Adrenal gland (tissue), 12 donors: ENCODE data around the gene NUDT3. TPM values are rescaled to one million over a fixed set of nuclear protein-coding genes. Genes with fewer than 3 reads are reported as not detected.
"Not testable (repeated sequence)": the region's sequence is repeated elsewhere in the genome, so short reads cannot be mapped to it uniquely, and the experiment has no call there.

Experiments
- DNase-seq, 7 donors: peaks; one replicate each; pipeline ENCODE4 v3.0.0-alpha.2; 2019 to 2020
- H3K27ac ChIP-seq, 5 donors: fragments of 200-600 bp; sonication (generic) in 4 of 5; 1 replicate in 3 of 5; 2 replicates in 2 of 5; pipeline versions ENCODE4 v1.5.1 to v1.8.0; 2016 to 2020; ENCODE audit warnings: mild to moderate bottlenecking in 1 of 5
- H3K27me3 ChIP-seq: fragments of 200-600 bp; 2 replicates; pipeline ENCODE4 v1.8.0; 2021
- H3K36me3 ChIP-seq, 2 donors: fragments of 200-600 bp; replicated peaks in 1 of 2; 1 replicate in 1 of 2; 2 replicates in 1 of 2; pipeline versions ENCODE4 v1.5.1 to v1.8.0; 2018 to 2022
- H3K4me1 ChIP-seq, 2 donors: fragments of 200-600 bp; replicated peaks in 1 of 2; 1 replicate in 1 of 2; 2 replicates in 1 of 2; pipeline versions ENCODE4 v1.5.1 to v1.8.0; 2018 to 2021
- H3K4me3 ChIP-seq, 4 donors: fragments of 200-600 bp; sonication (generic) in 3 of 4; one replicate each; pipeline ENCODE4 v1.5.1; 2016 to 2018
- H3K9me3 ChIP-seq, 3 donors: fragments of 200-600 bp; sonication (generic) in 1 of 3; replicated peaks in 1 of 3; 1 replicate in 2 of 3; 2 replicates in 1 of 3; pipeline versions ENCODE4 v1.5.1 to v1.8.0; 2016 to 2021
- POLR2A ChIP-seq, 2 donors: fragments of 450-650 bp; IDR thresholded peaks; one replicate each; pipeline ENCODE4 v1.6.1; 2017; ENCODE audit warnings: antibody characterized with exemption in 2 of 2, mild to moderate bottlenecking in 2 of 2, moderate library complexity in 1 of 2
- WGBS, 4 donors: extraction: QIAGEN DNeasy Blood & Tissue Kit in 2 of 4; methylation state at CpG; one replicate each; pipeline versions ENCODE4 v1.1.5 to v1.1.7; 2013 to 2017; 5-methylcytosine and 5-hydroxymethylcytosine counted together
- intact Hi-C, 2 donors: fragments of 100-400 bp; cut with DNase I; formaldehyde crosslinking; loops; one replicate each; pipeline versions ENCODE4 v1.14.1 to v1.15.0; 2022 to 2023
- polyA plus RNA-seq, 3 donors: library from polyadenylated mRNA; stranded (reverse); fragments of 200-250 nt in 2 of 3; fragments of 350-450 nt in 1 of 3; fragmentation: Illumina TruSeq in 1 of 3; extraction: RNeasy Lipid Tissue Mini Kit (QIAGEN cat#74804) in 1 of 3; gene quantifications; one replicate each; pipeline ENCODE4 v1.2.3, GENCODE V29; 2013 to 2014
- total RNA-seq, 9 donors: library from RNA; depleted of rRNA in 4 of 9; stranded (reverse); fragments of >200 nt in 4 of 9; fragments of 120-200 nt in 1 of 9; fragmentation: NEBNext Ultra II Directional in 1 of 9; extraction: Animal tissue kit (Norgen Biotek cat#: 25700) in 1 of 9; gene quantifications; one replicate each; pipeline versions ENCODE4 v1.1.0 to v1.2.4, GENCODE V29; 2013 to 2023
- TF ChIP-seq, protein P1 (sequence below), 6 experiments: fragments of 450-650 bp in 4 of 6; fragments of 200-600 bp in 2 of 6; sonication (generic) in 1 of 6; IDR thresholded peaks; 1 replicate in 5 of 6; 2 replicates in 1 of 6; pipeline versions ENCODE4 v1.5.1 to v1.8.0; 2016 to 2021; ENCODE audit warnings: antibody characterized with exemption in 6 of 6, mild to moderate bottlenecking in 2 of 6, moderate library complexity in 1 of 6
- donor health status: healthy with polysubstance abuse.
- donor health status: Bipolar disorder and iron deficiency.
- donor health status: DM: yes; HTN: yes; CAD: no.
- donor health status: DM: no; HTN: no; CAD: no.
- donor health status: DM: no; HTN: no; CAD: no.
- donor health status: DM: yes; HTN: yes; CAD: no.

The NUDT3 gene
- total and polyA plus RNA-seq, 12 donors, result 18.2 to 56.3 (median 40.9) TPM

DNA sequence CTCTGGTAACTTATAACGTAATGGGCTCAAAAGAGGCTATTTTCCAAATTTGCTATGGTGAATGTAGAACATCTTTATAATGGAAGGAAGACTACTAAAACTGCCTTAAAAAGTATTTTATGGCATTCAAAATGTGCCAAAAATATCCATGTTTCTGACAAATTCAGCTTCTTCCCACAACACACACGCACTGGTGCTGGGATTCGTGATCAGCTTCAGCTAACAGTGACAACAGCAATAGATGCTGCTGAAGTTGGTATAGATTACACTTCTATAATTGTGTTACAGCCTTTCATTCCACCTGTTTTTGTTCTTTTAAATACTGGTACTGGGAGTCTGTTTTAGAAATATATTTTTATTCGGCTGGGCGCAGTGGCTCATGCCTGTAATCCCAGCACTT, 19.0 kb downstream of the NUDT3 start:
- Histone ChIP-seq H3K4me3 (no peak overlapping the region), H3K4me1 (peaks cover 0 to 22% of the 10 kb centered on the region in 2 donors), H3K36me3 (no peaks in the 10 kb centered on the region), H3K27me3 (no peaks in the 10 kb centered on the region), H3K27ac (peak overlapping the region in 1 of 5 donors; percentile 18), H3K9me3 (no peaks in the 10 kb centered on the region)
- WGBS, 4 donors, result 87 to 93% (median 89%) methylated on average over 5 of the region's 5 CpGs
- intact Hi-C loops, result no loop called here
- DNase-seq, result no peak
- TF ChIP-seq POLR2A (IDR thresholded peaks at IDR 0.05), result no peak
- TF ChIP-seq, protein P1, sequence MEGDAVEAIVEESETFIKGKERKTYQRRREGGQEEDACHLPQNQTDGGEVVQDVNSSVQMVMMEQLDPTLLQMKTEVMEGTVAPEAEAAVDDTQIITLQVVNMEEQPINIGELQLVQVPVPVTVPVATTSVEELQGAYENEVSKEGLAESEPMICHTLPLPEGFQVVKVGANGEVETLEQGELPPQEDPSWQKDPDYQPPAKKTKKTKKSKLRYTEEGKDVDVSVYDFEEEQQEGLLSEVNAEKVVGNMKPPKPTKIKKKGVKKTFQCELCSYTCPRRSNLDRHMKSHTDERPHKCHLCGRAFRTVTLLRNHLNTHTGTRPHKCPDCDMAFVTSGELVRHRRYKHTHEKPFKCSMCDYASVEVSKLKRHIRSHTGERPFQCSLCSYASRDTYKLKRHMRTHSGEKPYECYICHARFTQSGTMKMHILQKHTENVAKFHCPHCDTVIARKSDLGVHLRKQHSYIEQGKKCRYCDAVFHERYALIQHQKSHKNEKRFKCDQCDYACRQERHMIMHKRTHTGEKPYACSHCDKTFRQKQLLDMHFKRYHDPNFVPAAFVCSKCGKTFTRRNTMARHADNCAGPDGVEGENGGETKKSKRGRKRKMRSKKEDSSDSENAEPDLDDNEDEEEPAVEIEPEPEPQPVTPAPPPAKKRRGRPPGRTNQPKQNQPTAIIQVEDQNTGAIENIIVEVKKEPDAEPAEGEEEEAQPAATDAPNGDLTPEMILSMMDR (IDR thresholded peaks at IDR 0.05), result no peak

DNA sequence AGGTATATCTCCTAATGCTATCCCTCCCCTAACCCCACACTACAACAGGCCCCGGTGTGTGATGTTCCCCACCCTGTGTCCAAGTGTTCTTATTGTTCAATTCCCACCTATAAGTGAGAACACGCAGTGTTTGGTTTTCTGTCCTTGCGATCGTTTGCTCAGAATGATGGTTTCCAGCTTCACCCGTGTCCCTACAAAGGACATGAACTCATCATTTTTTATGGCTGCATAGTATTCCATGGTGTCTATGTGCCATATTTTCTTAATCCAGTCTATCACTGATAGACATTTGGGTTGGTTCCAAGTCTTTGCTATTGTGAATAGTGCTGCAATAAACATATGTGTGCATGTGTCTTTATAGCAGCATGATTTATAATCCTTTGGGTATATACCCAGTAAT, 20.6 kb downstream of the NUDT3 start:
- H3K36me3 ChIP-seq, H3K27ac ChIP-seq, DNase-seq, H3K9me3 ChIP-seq, intact Hi-C loops, H3K4me3 ChIP-seq, H3K27me3 ChIP-seq: not testable (repeated sequence)
- 85 to 98% (median 91%) methylated on average over 5 of the region's 5 CpGs for WGBS, 4 donors
- H3K4me1 ChIP-seq, result peaks cover 0 to 22% of the 10 kb centered on the region in 2 donors

DNA sequence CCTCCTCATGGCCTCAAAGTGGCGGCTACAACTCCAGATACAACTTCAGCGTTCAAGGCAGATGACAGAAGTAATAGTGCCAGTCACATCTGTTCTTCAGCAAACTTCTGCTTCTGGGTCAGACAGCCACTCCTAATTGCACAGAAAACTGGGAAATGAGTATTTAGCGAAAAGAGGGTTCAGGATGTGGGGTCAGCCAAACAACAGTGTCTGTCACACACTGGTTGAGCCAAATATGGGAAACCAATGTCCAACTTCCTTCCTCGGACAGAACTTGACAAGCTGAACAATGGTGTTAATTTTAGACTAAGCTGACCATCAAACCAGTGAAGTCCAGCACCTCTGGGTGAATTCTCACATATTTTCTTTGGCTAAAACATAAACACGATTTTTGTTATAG, 22.1 kb downstream of the NUDT3 start:
- H3K27ac ChIP-seq, result peak overlapping the region in 2 of 5 donors; percentile 23 to 49

DNA sequence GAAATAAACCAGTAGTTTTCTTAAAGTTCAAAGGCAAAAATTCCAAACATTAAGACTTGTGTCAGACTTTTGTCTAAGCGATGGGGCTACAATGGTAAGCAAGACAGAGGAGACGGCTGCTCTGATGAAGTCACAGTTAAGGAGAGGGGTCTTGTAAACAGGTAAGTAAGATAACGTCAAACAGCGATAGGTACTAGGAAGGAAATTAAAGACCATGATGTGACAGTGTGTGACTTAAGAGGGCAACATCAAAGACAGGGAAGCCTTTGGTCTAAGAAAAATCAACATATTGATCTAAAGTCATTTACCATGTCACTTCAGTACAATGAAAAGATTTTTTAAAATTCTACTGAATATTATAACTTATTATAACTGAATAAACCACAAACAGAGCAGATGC, 23.1 kb downstream of the NUDT3 start:
- Histone ChIP-seq H3K36me3 (no peaks in the 10 kb centered on the region), H3K27ac (peak overlapping the region in 1 of 5 donors; percentile 49), H3K9me3 (no peaks in the 10 kb centered on the region), H3K27me3 (no peaks in the 10 kb centered on the region), H3K4me3 (no peak overlapping the region), H3K4me1 (peaks cover 0 to 25% of the 10 kb centered on the region in 2 donors)
- no peak for DNase-seq
- TF ChIP-seq, protein P1 (IDR thresholded peaks at IDR 0.05), result no peak
- no peak for TF ChIP-seq POLR2A (IDR thresholded peaks at IDR 0.05)
- intact Hi-C loops, result no loop called here
- WGBS, 4 donors, result 86 to 95% (median 88%) methylated on average over 4 of the region's 4 CpGs

More for the DNA sequence above, 22.1 kb downstream of the NUDT3 start:
- DNase-seq, result peak in 3 of 7 donors; percentile 22 to 36 (median 33)
- Histone ChIP-seq H3K27me3 (no peaks in the 10 kb centered on the region), H3K4me3 (no peak overlapping the region), H3K36me3 (no peaks in the 10 kb centered on the region), H3K9me3 (no peaks in the 10 kb centered on the region), H3K4me1 (peaks cover 0 to 25% of the 10 kb centered on the region in 2 donors)
- intact Hi-C loops, result no loop called here
- TF ChIP-seq, protein P1 (IDR thresholded peaks at IDR 0.05), result no peak
- no peak for TF ChIP-seq POLR2A (IDR thresholded peaks at IDR 0.05)
- 72 to 77% (median 74%) methylated on average over 5 of the region's 5 CpGs for WGBS, 4 donors

DNA sequence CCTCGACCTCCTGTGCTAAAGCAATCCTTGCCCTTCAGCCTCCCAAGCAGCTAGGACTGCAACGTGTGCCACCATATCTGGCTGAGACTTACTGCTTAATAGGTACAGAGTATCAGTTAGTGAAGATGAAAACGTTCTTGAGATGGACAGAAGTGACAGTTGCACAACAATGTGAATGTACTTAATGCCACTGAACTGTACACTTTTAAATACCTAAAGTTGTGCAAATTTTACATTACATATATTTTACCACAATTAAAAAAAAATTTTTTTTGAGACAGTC, 25.9 kb downstream of the NUDT3 start:
- Histone ChIP-seq H3K27me3 (no peaks in the 10 kb centered on the region), H3K9me3 (no peaks in the 10 kb centered on the region), H3K27ac (peak overlapping the region in 2 of 5 donors; percentile 39 to 56), H3K4me3 (no peak overlapping the region), H3K4me1 (peaks cover 0 to 31% of the 10 kb centered on the region in 2 donors), H3K36me3 (no peaks in the 10 kb centered on the region)
- no peak for DNase-seq
- 33 to 55% (median 39%) methylated on average over 3 of the region's 3 CpGs for WGBS, 4 donors
- TF ChIP-seq POLR2A (IDR thresholded peaks at IDR 0.05), result no peak
- intact Hi-C loops, result no loop called here

DNA sequence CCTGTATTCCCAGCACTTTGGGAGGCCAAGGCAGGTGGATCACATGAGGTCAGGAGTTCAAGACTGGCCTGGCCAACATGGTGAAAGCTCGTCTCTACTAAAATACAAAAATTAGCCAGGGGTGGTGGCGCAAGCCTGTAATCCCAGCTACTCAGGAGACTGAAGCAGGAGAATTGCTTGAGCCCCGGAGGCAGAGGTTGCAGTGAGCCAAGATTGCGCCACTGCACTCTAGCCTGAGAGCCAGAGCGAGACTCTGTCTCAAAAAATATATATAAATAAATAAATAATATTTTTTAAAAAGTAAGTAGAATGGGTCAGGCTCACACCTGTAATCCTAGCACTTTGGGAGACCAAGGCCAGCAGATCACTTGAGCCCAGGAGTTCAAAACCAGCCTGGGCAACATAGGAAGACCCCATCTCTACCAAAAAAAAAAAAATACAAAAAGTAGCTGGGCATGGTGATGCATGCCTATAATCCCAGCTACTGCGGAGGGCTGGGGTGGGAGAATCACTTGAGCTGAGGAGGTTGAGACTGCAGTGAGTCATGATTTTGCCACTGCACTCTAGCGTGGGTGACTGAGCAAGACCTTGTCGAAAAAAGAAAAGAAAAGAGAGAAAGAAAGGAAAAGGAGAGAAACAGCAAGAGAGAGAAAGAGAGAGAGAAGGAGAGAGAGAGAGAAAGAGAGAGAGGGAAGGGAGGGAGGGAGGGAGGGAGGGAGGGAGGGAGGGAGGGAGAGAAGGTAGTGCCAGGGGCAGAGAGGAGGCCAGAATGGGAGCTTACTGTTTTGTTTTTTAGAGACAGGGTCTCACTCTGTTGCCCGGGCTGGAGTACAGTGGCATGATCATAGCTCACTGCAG, 26.5 kb downstream of the NUDT3 start:
- intact Hi-C loops, H3K36me3 ChIP-seq, H3K9me3 ChIP-seq, H3K4me3 ChIP-seq, H3K27me3 ChIP-seq: not testable (repeated sequence)
- Histone ChIP-seq H3K27ac (peak overlapping the region in 2 of 5 donors; percentile 39 to 56), H3K4me1 (peaks cover 0 to 31% of the 10 kb centered on the region in 2 donors)
- 66 to 68% (median 67%) methylated on average over 9 of the region's 9 CpGs for WGBS, 4 donors
- peak in 4 of 7 donors; percentile 59 to 62 (median 60) for DNase-seq

DNA sequence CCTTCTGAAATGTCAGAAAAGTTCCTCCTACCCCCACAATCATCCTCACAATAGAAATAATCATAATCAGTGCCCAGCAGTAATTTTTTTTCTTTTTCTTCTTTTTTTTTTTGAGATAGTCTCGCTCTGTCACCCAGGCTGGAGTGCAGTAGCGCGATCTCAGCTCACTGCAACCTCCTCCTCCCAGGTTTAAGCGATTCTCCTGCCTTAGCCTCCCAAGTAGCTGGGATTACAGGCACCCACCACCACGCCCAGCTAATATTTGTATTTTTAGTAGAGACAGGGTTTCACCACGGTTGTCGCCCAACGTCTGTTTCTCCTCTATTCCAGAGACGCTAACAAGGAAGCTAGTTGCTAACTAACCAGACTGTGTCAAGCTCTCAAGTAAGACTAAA, 28.8 kb downstream of the NUDT3 start:
- H3K4me3 ChIP-seq, intact Hi-C loops, DNase-seq, H3K27ac ChIP-seq, H3K36me3 ChIP-seq, H3K9me3 ChIP-seq, H3K27me3 ChIP-seq: not testable (repeated sequence)
- 85 to 93% (median 90%) methylated on average over 9 of the region's 9 CpGs for WGBS, 4 donors
- H3K4me1 ChIP-seq, result peaks cover 2 to 36% of the 10 kb centered on the region in 2 donors
